Ascending aorta (tissue), 2 donors: ENCODE data around the gene BRF1. TPM values are rescaled to one million over a fixed set of nuclear protein-coding genes. Genes with fewer than 3 reads are reported as not detected.

Source experiments
- DNase-seq, 2 donors: peaks; one replicate each; pipeline ENCODE4 v3.0.0-alpha.2; 2019; ENCODE audit warnings: low spot score in 2 of 2
- H3K27ac ChIP-seq, 2 donors: fragments of 200-600 bp; sonication (generic); one replicate each; pipeline ENCODE4 v1.5.1; 2016 to 2017; ENCODE audit warnings: mild to moderate bottlenecking in 1 of 2
- H3K27me3 ChIP-seq: fragments of 200-600 bp; sonication (generic); one replicate; pipeline ENCODE4 v1.5.1; 2017
- H3K36me3 ChIP-seq, 2 donors: fragments of 200-600 bp; sonication (generic); one replicate each; pipeline ENCODE4 v1.5.1; 2016
- H3K4me1 ChIP-seq, 2 donors: fragments of 200-600 bp; sonication (generic); one replicate each; pipeline ENCODE4 v1.5.1; 2016 to 2017; ENCODE audit warnings: mild to moderate bottlenecking in 1 of 2
- H3K4me3 ChIP-seq, 2 donors: fragments of 200-600 bp; sonication (generic); one replicate each; pipeline ENCODE4 v1.5.1; 2016 to 2017; ENCODE audit warnings: mild to moderate bottlenecking in 1 of 2
- H3K9me3 ChIP-seq, 2 donors: fragments of 200-600 bp; sonication (generic); one replicate each; pipeline ENCODE4 v1.5.1; 2016
- CTCF ChIP-seq, 3 experiments: fragments of 200-600 bp in 2 of 3; fragments of 450-650 bp in 1 of 3; sonication (generic) in 2 of 3; IDR thresholded peaks; one replicate each; pipeline ENCODE4 v1.5.1; 2016 to 2019; ENCODE audit warnings: antibody characterized with exemption in 3 of 3, mild to moderate bottlenecking in 1 of 3, moderate library complexity in 1 of 3
- intact Hi-C: fragments of 100-400 bp; cut with DNase I; formaldehyde crosslinking; loops from one replicate; pipeline ENCODE4 v1.15.1; 2023
- total RNA-seq: library from RNA; depleted of rRNA; stranded (reverse); fragments of >200 nt; gene quantifications from one replicate; pipeline ENCODE4 v1.1.0, GENCODE V29; 2016

The BRF1 gene
- total RNA-seq, 1 donor from 2014 or later: 60.9 TPM

- H3K4me3 ChIP-seq: no peak overlapping the region
- H3K27me3 ChIP-seq: no peaks in the 10 kb centered on the region
- no peak for TF ChIP-seq CTCF (IDR thresholded peaks at IDR 0.05)
- intact Hi-C loops: no loop called here
- peaks cover 51 to 67% of the 10 kb centered on the region in 2 donors for H3K36me3 ChIP-seq
- no peak for DNase-seq
- no peaks in the 10 kb centered on the region for H3K9me3 ChIP-seq
- no peak overlapping the region for H3K27ac ChIP-seq
- H3K4me1 ChIP-seq: no peaks in the 10 kb centered on the region
Measured at GRCh38 chr14:105219753-105220152, 81.0 kb downstream of the BRF1 start.

- Histone ChIP-seq H3K4me3 (no peak overlapping the region), H3K9me3 (no peaks in the 10 kb centered on the region), H3K27ac (no peak overlapping the region), H3K4me1 (no peaks in the 10 kb centered on the region), H3K27me3 (no peaks in the 10 kb centered on the region), H3K36me3 (peaks cover 45 to 73% of the 10 kb centered on the region in 2 donors)
- TF ChIP-seq CTCF (IDR thresholded peaks at IDR 0.05): no peak
- intact Hi-C loops: no loop called here
- DNase-seq: no peak
Measured at GRCh38 chr14:105219043-105219612, 81.7 kb downstream of the BRF1 start.

DNA sequence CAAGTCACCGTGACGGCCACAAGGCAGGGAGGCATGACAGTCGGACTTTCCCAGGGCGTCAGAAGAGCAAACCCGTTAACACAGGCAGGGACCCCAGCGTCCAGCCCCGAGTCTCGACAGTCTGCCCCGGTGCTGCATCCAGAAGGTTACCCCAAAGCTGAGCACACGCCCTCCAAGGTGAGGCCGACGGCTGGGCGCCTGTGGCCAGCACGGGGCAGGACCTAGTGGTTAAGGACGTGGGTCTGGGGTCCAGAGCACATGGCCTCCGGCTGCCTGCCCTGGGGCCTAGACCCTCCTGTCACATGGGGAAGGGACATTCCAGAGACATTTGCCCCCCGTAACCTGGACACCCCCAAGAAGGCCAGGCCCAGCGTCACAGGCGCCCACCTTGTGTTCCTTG is 82.2 kb downstream of the BRF1 start:
- Histone ChIP-seq H3K4me3 (no peak overlapping the region), H3K36me3 (peaks cover 45 to 73% of the 10 kb centered on the region in 2 donors), H3K27me3 (no peaks in the 10 kb centered on the region), H3K4me1 (no peaks in the 10 kb centered on the region), H3K27ac (no peak overlapping the region), H3K9me3 (no peaks in the 10 kb centered on the region)
- no peak for DNase-seq
- no peak for TF ChIP-seq CTCF (IDR thresholded peaks at IDR 0.05)
- intact Hi-C loops: no loop called here

GRCh38 chr14:105217774-105218173 is 83.0 kb downstream of the BRF1 start:
- no peak overlapping the region for H3K4me3 ChIP-seq
- no peak overlapping the region for H3K27ac ChIP-seq
- peaks cover 45 to 78% of the 10 kb centered on the region in 2 donors for H3K36me3 ChIP-seq
- no peaks in the 10 kb centered on the region for H3K27me3 ChIP-seq
- no peaks in the 10 kb centered on the region for H3K9me3 ChIP-seq
- no peaks in the 10 kb centered on the region for H3K4me1 ChIP-seq
- no peak for TF ChIP-seq CTCF (IDR thresholded peaks at IDR 0.05)
- intact Hi-C loops: no loop called here
- no peak for DNase-seq

GRCh38 chr14:105216490-105217247 is 84.1 kb downstream of the BRF1 start:
- Histone ChIP-seq H3K36me3 (peaks cover 49 to 83% of the 10 kb centered on the region in 2 donors), H3K4me1 (no peaks in the 10 kb centered on the region), H3K27ac (no peak overlapping the region), H3K4me3 (no peak overlapping the region), H3K27me3 (no peaks in the 10 kb centered on the region), H3K9me3 (no peaks in the 10 kb centered on the region)
- no peak for TF ChIP-seq CTCF (IDR thresholded peaks at IDR 0.05)
- no peak for DNase-seq
- intact Hi-C loops: no loop called here
